Measurements from ENCODE around the gene TENT4A.

DNA sequence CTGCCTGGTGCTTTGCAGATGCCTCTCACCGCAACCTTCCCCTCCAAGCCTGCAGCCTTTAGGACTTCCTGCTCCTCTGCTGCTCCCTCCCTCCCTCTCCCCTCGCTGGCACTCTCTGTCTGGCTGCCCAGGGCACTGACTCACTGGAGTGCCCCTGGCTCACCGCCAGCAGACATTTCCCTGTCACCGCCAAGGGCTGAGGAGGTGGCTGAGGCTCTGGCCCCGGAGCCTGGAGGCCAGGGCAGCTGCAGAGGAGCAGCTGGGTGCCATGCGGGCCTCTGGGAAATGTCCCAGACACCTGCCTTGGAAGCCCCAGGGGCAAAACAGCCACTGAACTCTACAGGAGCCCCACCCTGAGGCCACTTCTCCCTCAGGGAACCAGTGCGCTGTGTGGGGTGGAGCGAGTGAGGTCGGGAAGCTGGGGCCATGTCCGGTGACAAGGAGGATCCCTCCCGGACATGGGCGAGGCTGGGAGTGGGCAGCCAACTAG lies 53.4 kb downstream of the TENT4A start:
- TF ChIP-seq POLR2AphosphoS5 (IDR thresholded peaks at IDR 0.05), result peak; percentile 31 to 52
- TF ChIP-seq CTCF (IDR thresholded peaks at IDR 0.05), result no peak
- TF ChIP-seq EP300 (IDR thresholded peaks at IDR 0.05), result no peak
- peak in 1 of 4 donors; percentile 39 for TF ChIP-seq POLR2A (IDR thresholded peaks at IDR 0.05)

All from upper lobe of left lung (tissue), 4 donors.